HG03103 (cell line): ENCODE data around the gene BGLAP.

ENCODE experiments used
- ATAC-seq: cut with Tn5 transposase; IDR thresholded peaks from one replicate; pipeline ENCODE4 v1.9.1; 2021; ENCODE audit warnings: low read depth; ENCODE audit not compliant: unreplicated experiment

The BGLAP gene

GRCh38 chr1:156286061-156286460 is 44.1 kb downstream of the BGLAP start:
- ATAC-seq = no peak

DNA sequence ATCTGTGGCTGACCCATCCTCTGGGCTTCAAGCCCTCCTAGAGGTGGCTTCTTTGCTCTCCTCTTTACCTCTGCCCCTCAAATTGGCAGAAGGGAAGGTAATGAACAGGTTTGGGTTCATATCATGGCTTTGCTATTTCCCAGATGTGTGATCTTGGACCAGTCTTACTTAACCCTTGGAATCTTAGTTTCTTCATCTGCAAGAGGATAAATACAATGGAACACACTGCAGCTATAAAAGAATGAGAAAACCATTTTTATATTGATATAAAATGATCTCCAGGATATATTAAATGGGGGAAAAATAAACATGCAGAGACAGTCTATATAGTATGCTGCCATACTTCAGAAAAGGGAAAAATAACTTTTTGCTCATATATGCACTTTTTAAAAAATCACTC is 47.9 kb downstream of the BGLAP start:
- no peak for ATAC-seq

DNA sequence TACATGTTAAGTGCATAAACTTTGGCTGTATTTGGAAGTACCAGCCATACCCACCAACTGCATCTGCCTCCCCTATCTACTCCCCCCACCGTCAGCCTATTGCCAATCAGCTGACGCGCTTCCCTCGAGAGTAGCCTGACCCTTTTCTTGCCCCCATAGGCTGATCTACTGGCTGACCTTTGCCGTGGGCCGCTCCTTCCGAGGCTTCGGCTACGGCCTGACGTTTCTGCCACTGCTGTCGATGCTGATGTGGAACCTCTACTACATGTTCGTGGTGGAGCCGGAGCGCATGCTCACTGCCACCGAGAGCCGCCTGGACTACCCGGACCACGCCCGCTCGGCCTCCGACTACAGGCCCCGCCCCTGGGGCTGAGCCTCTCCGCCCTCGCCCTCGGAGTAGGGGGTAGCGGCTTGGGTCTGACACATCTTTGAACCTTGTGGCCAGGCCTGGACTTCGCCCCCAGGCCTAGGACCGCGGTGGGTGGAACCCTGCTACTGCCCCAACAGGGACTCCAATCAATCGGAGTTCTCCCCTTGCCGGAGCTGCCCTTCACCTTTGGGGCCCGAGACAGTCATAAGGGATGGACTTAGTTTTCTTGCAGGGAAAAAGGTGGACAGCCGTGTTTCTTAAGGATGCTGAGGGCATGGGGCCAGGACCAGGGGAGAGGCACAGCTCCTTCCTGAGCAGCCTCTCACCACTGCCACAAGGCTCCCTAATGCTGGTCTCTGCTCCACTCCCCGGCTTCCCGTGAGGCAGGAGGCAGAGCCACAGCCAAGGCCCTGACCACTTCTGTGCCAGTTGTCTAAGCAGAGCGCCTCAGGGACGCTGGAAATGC is 49.5 kb downstream of the BGLAP start:
- no peak for ATAC-seq
